HuH-7 (cell line): ENCODE data around the gene TMEM258.

Experiments used
- DNase-seq: peaks from one replicate; pipeline ENCODE4 v3.0.0; 2011; ENCODE audit warnings: low spot score

The TMEM258 gene

GRCh38 chr11:61820174-61820573, 27.8 kb upstream of the TMEM258 start:
- no peak for DNase-seq

GRCh38 chr11:61817471-61818202, 25.2 kb upstream of the TMEM258 start:
- DNase-seq: no peak

- peak; percentile 99 for DNase-seq
These were observed 24.5 kb upstream of the TMEM258 start, which contains the start of gene FADS1 for GRCh38 chr11:61816736-61817455. Gene FADS1 (minus strand): TSS chr11:61817003. CDS start chr11:61816929, 74 bp downstream.

- DNase-seq: peak; percentile 75
These were observed 23.7 kb upstream of the TMEM258 start for GRCh38 chr11:61815790-61816735.

- peak; percentile 99 for DNase-seq
These were observed 22.8 kb upstream of the TMEM258 start for GRCh38 chr11:61814958-61815789.

GRCh38 chr11:61814247-61814957, 22.0 kb upstream of the TMEM258 start:
- peak; percentile 58 for DNase-seq

GRCh38 chr11:61812736-61813411, 20.5 kb upstream of the TMEM258 start:
- no peak for DNase-seq

- no peak for DNase-seq
These were observed 19.4 kb upstream of the TMEM258 start for GRCh38 chr11:61811831-61812230.

- DNase-seq: no peak
These were observed 18.3 kb upstream of the TMEM258 start for GRCh38 chr11:61810671-61811175.

- DNase-seq: no peak
These were observed 14.4 kb upstream of the TMEM258 start for GRCh38 chr11:61806785-61807184.

GRCh38 chr11:61805146-61805545, 12.7 kb upstream of the TMEM258 start:
- no peak for DNase-seq

GRCh38 chr11:61803889-61804647, 11.7 kb upstream of the TMEM258 start:
- DNase-seq: no peak

GRCh38 chr11:61802605-61803004, 10.2 kb upstream of the TMEM258 start:
- DNase-seq: no peak

GRCh38 chr11:61800331-61801281, 8.2 kb upstream of the TMEM258 start:
- DNase-seq: no peak

GRCh38 chr11:61799665-61800284, 7.4 kb upstream of the TMEM258 start:
- no peak for DNase-seq

GRCh38 chr11:61797263-61797944, 5.0 kb upstream of the TMEM258 start:
- DNase-seq: peak; percentile 83
